Measurements from ENCODE around the gene TYW1B.
"Not testable (repeated sequence)": the region's sequence is repeated elsewhere in the genome, so short reads cannot be mapped to it uniquely, and the experiment has no call there.

TYW1B gene

DNA sequence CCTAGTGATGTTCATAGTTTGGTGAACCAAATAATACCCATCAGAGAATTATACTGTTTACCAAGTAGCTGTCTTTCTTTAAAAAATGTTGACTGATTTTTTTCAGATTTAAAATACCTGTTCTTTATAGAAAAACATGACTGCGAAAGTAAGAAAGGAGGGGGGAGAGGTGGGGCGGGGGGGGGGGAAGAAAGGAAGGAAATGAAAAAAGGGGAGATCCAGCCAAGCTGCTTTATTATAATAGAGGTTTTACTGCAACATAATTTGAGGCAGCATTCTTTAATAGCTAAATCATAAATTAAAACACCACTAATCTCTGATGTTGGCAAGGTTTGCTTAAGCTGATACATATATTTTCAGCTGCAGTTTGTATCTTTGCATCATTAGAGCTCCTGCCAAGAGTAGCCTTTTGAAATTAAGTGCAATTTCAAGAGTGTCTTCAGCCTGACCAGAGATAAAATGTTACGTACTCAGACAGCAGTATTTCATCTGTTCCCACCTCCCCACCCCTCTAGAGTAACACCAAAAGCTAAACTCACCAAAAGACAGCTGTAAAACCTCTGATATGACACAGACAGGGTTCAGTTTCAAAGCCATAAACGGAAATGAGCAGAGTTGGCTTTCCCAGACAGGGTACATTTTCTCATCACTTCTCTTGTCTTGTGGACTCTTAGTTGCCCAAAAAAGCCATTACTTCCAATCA is 202.1 kb downstream of the TYW1B start:
- H3K4me3 ChIP-seq (ENCODE audit: low read length); DNase-seq (ENCODE audit: low read depth): not testable (repeated sequence)

DNA sequence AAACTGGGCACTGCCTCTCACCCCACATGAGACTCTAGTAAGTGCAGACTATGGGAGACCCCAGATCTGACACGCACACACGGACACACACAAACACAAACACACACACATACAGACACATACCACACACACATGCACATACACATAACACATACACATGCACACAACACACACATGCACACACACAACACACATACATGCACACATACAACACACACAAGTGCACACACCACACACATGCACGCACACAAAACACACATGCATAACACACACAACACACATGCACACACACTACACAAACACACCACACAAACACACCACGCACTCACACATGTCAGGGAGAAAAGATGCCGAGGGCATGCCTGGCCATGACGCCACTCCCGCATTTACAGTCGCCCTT is 205.5 kb downstream of the TYW1B start:
- no peak for DNase-seq (ENCODE audit: low read depth)
- no peak overlapping the region for H3K4me3 ChIP-seq (ENCODE audit: low read length)
- TF ChIP-seq, protein P1, sequence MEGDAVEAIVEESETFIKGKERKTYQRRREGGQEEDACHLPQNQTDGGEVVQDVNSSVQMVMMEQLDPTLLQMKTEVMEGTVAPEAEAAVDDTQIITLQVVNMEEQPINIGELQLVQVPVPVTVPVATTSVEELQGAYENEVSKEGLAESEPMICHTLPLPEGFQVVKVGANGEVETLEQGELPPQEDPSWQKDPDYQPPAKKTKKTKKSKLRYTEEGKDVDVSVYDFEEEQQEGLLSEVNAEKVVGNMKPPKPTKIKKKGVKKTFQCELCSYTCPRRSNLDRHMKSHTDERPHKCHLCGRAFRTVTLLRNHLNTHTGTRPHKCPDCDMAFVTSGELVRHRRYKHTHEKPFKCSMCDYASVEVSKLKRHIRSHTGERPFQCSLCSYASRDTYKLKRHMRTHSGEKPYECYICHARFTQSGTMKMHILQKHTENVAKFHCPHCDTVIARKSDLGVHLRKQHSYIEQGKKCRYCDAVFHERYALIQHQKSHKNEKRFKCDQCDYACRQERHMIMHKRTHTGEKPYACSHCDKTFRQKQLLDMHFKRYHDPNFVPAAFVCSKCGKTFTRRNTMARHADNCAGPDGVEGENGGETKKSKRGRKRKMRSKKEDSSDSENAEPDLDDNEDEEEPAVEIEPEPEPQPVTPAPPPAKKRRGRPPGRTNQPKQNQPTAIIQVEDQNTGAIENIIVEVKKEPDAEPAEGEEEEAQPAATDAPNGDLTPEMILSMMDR (conservative IDR thresholded peaks at IDR 0.05; ENCODE audit: low read depth, low read length), result no peak

DNA sequence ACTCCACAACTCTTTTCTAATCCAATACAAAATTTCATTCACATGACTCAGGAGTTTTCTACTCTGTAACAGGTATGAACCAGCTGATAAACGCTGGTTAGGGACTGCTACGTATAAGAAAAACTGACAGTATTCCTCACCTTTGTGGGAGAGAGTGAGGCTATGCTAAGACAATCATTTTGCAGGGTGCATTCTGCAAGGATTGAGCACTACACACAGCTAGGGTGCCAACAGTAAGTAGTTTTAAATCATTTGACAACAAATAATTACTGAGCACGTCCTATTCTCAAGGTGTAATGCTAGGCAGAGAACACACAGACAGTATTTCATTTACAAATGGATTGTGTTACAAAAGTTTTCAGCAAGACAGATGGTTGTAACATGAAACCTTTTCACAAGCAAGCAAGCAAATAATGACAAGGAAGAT is 206.2 kb downstream of the TYW1B start:
- not testable (repeated sequence) for H3K4me3 ChIP-seq (ENCODE audit: low read length); DNase-seq (ENCODE audit: low read depth)

DNA sequence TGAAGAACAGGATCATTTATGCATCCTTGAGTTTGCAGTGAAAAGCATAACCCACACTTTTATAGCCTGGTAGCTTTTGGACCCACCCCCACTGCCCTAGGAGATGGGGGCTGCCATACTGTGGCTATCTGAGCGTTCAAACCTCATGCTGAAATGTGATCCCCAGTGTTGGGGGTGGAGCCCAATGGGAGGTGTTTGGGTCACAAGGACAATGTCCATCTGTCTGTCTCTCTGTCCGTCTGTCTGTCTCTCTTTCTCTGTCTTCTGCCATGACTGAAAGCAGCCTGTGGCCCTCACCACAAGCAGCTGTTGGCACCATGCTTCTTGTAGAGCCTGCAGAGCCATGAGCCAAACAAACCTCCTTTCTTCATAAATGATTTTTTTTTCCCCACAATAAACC is 207.1 kb downstream of the TYW1B start:
- H3K4me3 ChIP-seq (ENCODE audit: low read length); DNase-seq (ENCODE audit: low read depth): not testable (repeated sequence)

DNA sequence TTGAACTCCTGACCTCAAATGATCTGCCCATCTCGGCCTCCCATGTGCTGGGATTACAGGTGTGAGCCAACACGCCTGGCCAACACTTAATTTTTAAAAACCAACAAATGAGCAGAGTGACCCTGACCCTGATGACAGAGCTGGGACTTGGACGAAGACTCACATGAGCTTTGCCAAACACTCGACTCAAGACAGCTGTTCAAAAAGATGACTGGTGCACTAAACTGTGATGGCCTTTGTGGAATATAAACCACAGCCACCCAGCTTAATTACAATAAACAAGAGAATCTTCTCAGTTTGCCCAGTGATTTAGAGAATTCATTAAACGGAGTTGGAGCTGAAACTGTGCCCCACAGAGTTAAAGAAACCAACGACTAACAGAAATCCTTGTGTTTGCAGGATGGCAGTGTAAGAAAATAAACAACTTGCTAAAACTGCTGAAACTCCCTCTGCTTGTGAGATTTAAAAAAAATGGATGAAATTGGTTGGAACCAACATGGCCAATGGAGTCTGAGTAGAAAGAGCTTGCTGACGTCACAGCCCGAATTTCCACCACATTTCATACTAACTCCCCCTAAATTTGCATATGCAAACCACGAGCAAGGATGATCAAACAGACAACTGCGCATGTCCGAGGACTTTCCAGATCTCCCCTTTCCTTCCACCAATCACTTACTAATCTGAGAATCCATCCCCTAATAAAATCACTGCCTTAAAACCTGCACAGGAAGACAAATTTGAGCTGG is 209.4 kb downstream of the TYW1B start:
- not testable (repeated sequence) for DNase-seq (ENCODE audit: low read depth); H3K4me3 ChIP-seq (ENCODE audit: low read length)

DNA sequence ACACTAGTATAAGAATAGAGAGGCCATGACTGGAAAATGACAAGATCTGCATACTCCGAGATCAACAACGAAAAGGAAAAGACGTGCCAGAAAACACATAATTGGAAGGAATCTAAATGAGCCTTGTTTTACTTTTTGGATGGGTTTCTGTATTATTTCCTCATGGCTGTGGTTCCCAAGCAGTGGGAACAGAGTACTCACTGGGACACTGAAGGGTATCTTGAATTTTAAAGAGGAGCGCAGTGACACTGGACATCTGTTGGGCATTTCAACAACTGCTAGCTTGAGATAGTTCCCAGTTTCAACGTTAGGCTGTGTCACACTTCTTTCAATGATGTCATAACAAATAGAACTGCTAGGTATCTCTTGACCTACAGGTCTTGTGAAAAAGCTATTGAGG is 218.2 kb downstream of the TYW1B start:
- DNase-seq (ENCODE audit: low read depth); H3K4me3 ChIP-seq (ENCODE audit: low read length): not testable (repeated sequence)

DNA sequence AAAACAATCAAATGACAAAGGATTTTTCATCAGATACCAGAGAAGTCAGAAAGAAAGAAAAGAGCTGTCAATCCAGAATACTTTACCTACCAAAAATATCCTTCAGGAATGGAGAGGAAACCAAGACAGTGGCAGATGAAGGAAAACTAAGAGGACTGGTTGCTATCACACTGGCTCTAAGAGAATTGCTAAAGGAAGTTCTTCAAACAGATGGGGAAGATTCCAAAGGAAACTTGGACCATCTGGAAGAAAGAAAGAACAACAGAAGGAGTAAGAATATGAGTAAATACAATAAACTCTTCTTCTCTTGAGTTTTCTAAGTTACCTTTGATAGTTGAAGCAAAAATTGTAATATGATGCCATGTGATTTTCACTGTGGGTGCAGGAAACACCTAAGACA is 220.0 kb downstream of the TYW1B start:
- H3K4me3 ChIP-seq (ENCODE audit: low read length), result not testable (repeated sequence)

DNA sequence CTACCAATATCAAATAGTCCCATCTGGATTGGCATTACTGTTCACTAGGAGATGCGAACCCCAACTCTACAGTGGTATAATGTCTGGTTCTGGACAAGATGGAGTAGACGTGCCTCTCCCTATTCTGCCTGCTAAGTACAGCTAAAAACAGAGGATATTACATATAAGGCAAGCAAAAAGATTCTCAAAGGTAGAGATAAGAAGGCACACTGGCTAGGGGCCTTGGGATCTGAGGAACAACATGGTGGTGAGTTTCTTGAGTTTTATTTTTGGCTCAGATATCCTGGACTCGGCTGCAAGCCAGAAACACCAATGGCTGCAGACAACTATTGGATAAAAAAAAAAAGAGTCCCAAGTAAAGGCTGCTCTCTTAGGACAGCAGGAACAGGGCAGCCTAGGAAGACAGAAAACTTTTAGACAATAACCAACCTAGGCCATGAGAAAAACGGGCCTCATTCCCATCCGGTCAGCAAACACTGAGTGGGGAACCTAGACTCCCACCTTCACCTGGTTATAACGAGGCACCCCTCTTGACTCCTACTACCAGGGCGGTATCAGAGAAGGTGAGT is 222.1 kb downstream of the TYW1B start:
- DNase-seq (ENCODE audit: low read depth); H3K4me3 ChIP-seq (ENCODE audit: low read length): not testable (repeated sequence)

More for the DNA sequence above, 220.0 kb downstream of the TYW1B start:
- not testable (repeated sequence) for DNase-seq (ENCODE audit: low read depth)

DNA sequence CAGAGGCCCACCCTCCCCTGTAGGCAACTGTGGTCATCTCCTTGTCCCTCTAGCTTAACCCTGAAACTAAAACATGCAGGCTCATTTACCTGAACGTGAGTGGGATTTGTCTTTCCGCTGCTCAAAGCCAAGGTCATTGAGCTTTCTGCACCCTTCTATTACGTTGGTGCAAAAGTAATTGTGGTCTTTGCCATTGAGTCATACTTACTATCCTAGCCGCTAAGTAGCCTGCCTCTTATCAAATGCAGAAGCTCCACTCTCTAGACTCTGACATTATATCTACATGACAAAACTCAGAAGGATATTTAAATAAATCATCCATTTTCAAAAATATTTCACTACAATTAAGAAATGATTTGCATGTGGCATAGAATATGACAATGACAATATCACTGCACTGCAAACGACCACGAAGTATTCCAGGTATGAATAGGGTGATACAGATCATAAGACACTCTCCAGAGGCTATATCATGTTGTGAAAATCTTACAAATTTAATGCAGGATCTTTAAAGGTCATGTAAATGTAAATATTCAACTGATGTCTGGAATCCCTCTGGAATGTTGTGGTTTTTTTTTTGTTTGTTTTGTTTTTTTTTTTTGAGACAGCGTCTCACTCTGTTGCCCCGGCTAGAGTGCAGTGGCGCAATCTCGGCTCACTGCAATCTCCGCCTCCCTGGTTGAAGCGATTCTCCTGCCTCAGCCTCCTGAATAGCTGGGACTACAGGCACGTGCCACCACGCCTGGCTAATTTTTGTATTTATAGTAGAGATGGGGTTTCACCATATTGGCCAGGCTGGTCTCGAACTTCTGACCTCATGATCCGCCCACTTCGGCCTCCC is 223.0 kb downstream of the TYW1B start:
- peak; percentile 34 for DNase-seq (ENCODE audit: low read depth)

DNA sequence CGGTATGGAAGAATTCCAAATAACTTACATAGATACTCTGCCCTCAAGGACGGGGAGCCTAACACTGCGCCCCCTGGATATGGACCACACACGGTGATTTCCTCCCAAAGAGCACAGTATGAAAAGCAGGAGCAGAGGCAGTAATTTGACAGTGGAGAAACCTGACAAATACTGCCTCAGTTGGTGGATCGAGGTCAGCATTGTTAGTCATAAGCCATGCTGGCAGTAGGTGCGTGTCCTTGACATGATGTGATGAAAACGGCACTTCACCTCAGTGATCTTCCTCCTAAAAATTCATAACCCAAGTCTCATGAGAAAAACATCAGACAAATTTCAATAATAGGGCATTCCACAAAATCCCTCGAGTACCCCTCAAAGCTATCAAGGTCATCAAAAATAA is 224.5 kb downstream of the TYW1B start:
- DNase-seq (ENCODE audit: low read depth); H3K4me3 ChIP-seq (ENCODE audit: low read length): not testable (repeated sequence)

More for the DNA sequence above, 223.0 kb downstream of the TYW1B start:
- H3K4me3 ChIP-seq (ENCODE audit: low read length), result not testable (repeated sequence)

DNA sequence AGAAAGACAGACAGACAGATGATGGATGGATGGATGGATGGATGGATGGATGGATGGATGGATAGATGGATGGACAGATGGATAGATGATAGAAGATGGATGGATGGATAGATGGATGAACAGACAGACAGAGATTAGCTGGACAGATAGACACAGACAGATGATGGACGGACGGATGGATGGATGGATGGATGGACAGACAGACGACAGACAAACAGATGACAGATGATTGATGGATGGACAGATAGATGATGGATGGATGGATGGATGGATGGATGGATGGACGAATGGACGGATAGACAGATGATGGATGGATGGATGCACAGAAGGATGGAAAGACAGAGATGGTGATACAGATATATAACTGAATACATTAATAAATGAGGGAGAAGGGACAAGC is 224.9 kb downstream of the TYW1B start:
- TF ChIP-seq, protein P1 (conservative IDR thresholded peaks at IDR 0.05; ENCODE audit: low read depth, low read length), result no peak
- H3K4me3 ChIP-seq (ENCODE audit: low read length), result no peak overlapping the region
- DNase-seq (ENCODE audit: low read depth), result no peak

DNA sequence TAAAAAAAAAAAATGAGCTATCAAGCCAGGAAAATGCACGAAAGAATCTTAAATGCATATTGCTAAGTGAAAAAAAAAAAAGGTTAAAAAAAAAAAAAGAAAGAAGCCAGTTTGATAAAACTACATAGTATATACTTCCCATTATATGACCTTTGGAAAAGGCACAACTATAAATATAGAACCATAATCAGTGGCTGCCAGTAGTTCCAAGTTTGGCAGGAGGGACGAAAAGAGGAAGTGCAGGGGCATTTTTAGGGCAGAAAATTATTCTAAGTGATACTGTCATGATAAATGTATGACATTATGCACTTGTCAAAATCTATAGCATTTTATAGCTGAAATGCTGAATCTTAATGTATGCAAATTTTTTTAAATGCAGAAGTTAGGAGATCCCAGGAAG is 226.3 kb downstream of the TYW1B start:
- not testable (repeated sequence) for DNase-seq (ENCODE audit: low read depth); H3K4me3 ChIP-seq (ENCODE audit: low read length)

DNA sequence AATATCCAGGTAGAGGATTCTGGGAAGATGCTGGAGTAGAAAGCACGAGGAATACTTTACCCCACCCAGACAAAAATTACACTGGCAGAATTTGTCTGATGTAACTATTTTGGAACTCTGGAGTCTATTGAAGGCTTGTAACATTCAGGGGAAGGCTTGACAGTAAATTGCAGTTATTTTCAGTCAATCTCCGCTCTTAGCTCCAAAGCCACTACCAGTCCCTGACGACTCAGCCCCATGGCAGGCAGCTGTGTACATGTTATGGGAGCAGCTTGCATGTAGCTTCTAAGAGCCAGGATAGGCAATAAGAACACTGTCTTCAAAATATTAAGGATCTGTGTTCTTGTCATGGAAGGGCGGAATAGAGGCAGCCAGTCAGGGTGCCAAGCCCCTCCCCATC is 238.0 kb downstream of the TYW1B start:
- H3K4me3 ChIP-seq (ENCODE audit: low read length); DNase-seq (ENCODE audit: low read depth): not testable (repeated sequence)

DNA sequence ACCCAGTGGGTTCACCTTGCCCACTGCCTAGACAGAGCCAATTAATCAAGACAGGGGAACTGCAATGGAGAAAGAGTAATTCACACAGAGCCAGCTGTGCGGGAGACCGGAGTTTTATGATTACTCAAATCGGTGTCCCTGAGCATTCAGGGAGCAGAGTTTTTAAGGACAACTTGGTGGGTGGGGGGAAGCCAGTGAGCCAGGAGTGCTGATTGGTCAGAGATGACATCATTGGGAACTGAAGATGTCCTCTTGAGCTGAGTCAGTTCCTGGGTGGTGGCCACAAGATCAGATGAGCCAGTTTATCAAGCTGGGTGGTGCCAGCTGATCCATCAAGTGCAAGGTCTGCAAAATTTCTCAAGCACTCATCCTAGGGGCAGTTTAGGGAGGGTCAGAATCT is 240.7 kb downstream of the TYW1B start:
- not testable (repeated sequence) for H3K4me3 ChIP-seq (ENCODE audit: low read length); DNase-seq (ENCODE audit: low read depth)

DNA sequence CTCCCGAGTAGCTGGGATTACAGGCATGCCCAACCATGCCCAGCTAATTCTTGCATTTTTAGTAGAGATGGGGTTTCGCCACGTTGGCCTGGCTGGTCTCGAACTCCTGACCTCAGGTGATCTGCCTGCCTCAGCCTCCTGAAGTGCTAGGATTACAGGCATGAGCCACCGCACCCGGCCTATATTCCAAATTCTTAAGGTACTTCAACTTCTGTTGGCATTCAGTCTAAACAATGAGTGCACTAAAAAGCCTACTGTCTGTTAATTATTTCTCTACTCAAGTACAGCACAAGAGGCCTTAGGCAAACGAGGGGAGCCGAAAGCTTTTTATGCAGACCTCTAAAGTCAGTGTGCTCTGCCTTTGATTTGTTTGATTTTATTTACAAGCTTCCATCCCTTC is 243.4 kb downstream of the TYW1B start:
- not testable (repeated sequence) for DNase-seq (ENCODE audit: low read depth); H3K4me3 ChIP-seq (ENCODE audit: low read length)

DNA sequence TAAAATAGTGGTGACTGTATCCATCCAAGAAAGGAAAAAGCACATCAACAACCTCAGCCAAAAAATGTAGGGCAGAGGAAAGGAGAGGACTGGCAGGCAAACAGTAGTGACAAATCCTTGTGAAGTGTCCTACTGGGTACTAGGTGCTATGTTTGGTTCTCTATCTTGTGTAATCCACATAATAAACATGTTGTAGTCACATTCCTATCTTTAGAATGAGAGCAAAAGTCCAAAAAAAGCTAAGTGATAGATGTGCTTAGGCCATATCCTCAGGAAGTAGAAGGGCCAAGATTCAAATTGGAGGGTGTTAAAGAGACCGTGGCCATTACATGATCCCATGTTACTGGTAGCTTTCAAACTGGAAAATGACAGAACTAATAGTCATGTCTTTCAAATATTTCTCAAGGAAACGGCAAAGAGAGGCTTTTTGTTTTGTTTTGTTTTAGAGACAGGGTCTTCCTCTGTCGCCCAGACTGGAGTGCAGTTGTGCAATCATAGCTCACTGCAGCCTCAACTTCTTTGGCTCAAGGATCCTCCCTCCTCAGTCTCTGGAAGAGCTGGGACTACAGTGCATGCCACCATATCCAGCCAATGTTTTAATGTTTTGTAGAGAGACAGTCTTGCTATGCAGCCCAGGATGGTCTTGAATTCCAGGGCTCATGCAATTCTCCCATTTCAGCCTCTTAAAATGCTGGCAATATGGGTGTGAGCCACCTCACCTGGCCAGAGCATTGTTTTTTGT is 244.2 kb downstream of the TYW1B start:
- H3K4me3 ChIP-seq (ENCODE audit: low read length); DNase-seq (ENCODE audit: low read depth): not testable (repeated sequence)

Measured in retinal pigment epithelial cell (primary cell).